K562 (cell line): ENCODE results near the gene RHBDF2.

Experiments
- MYC ChIP-seq, 2 experiments: fragments of 250-450 bp in 1 of 2; sonication (Bioruptor Pico) in 1 of 2; IDR thresholded peaks; 2 replicates each; pipeline versions ENCODE4 v1.5.1 to v1.6.1; 2012 to 2021; ENCODE audit warnings: low read depth in 2 of 2, borderline replicate concordance in 1 of 2, improper control_type of control experiment in 1 of 2, low read length in 1 of 2, mild to moderate bottlenecking in 1 of 2, moderate library complexity in 1 of 2
- PURB ChIP-seq: sonication (generic); formaldehyde crosslinking; IDR thresholded peaks from 2 replicates; pipeline ENCODE4 v1.9.0; 2021; ENCODE audit warnings: low read depth, mild to moderate bottlenecking, missing genetic modification reagents
- SIX5 ChIP-seq, 2 experiments: IDR thresholded peaks; 2 replicates each; pipeline ENCODE4 v1.6.1; 2011; ENCODE audit warnings: low read length in 2 of 2, borderline replicate concordance in 1 of 2, low read depth in 1 of 2, mild to moderate bottlenecking in 1 of 2, moderate library complexity in 1 of 2; ENCODE audit not compliant: insufficient read depth in 1 of 2
- ZNF764 ChIP-seq: fragments of 250-450 bp; sonication (Bioruptor Pico); IDR thresholded peaks from 2 replicates; pipeline ENCODE4 v1.4.0; 2020; ENCODE audit warnings: low read depth, mild to moderate bottlenecking, moderate library complexity
- TF ChIP-seq, protein P1 (sequence below): fragments of 150-350 bp; IDR thresholded peaks from 2 replicates; pipeline ENCODE4 v1.6.1; 2014; ENCODE audit warnings: low read depth, mild to moderate bottlenecking, low read length, borderline replicate concordance

- TF ChIP-seq, protein P1, sequence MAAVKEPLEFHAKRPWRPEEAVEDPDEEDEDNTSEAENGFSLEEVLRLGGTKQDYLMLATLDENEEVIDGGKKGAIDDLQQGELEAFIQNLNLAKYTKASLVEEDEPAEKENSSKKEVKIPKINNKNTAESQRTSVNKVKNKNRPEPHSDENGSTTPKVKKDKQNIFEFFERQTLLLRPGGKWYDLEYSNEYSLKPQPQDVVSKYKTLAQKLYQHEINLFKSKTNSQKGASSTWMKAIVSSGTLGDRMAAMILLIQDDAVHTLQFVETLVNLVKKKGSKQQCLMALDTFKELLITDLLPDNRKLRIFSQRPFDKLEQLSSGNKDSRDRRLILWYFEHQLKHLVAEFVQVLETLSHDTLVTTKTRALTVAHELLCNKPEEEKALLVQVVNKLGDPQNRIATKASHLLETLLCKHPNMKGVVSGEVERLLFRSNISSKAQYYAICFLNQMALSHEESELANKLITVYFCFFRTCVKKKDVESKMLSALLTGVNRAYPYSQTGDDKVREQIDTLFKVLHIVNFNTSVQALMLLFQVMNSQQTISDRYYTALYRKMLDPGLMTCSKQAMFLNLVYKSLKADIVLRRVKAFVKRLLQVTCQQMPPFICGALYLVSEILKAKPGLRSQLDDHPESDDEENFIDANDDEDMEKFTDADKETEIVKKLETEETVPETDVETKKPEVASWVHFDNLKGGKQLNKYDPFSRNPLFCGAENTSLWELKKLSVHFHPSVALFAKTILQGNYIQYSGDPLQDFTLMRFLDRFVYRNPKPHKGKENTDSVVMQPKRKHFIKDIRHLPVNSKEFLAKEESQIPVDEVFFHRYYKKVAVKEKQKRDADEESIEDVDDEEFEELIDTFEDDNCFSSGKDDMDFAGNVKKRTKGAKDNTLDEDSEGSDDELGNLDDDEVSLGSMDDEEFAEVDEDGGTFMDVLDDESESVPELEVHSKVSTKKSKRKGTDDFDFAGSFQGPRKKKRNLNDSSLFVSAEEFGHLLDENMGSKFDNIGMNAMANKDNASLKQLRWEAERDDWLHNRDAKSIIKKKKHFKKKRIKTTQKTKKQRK: no peak
- TF ChIP-seq MYC (IDR thresholded peaks at IDR 0.05; ENCODE audit: low read depth, low read length) (no peak), MYC (CRISPR knock-in tag; IDR thresholded peaks at IDR 0.05; ENCODE audit: borderline replicate concordance, low read depth) (no peak), PURB (CRISPR knock-in tag) (no peak), SIX5 (IDR thresholded peaks at IDR 0.05; ENCODE audit: borderline replicate concordance in 1 of 2, insufficient read depth in 1 of 2, low read depth in 1 of 2, low read length in 2 of 2) (no peak), ZNF764 (no peak)
Measured at GRCh38 chr17:76433693-76434092, 67.5 kb downstream of the RHBDF2 start.
